Measurements from ENCODE around the gene IRX2. TPM values are rescaled to one million over a fixed set of nuclear protein-coding genes. Genes with fewer than 3 reads are reported as not detected.

IRX2 gene
- total and polyA plus RNA-seq, 8 donors: 7.0 to 143 (median 8.6) TPM; not detected in 1

- WGBS, 5 donors: 84 to 94% (median 91%) methylated on average over 7 to 16 of the region's 16 CpGs
- intact Hi-C loops (cut with DNase I; ENCODE audit: low total_unique reads): no loop called here
- no peak for DNase-seq
These were observed 46.5 kb downstream of the IRX2 start for GRCh38 chr5:2704806-2705645.

DNA sequence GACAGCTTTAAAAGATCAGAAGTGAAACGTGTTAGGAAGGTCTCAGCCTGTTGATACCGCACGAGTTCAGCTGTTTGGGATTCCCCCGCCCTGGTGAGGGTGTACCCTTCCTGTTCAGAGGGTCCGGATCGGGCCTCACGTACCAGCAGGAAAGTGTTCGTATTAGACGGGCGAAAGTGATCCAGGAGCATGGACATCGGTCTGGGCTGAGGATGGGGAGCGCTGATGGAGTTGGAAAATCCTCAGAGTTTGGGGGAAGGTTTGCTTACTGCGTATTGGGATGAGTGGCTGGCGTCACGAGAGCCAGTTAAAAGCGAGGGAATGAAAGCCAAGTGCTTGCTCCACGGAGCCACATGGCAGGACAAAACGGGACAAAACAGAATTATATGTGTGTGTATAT lies 47.4 kb downstream of the IRX2 start:
- DNase-seq: no peak
- no peaks in the 10 kb centered on the region for H3K9me3 ChIP-seq
- no peaks in the 10 kb centered on the region for H3K4me1 ChIP-seq
- TF ChIP-seq POLR2AphosphoS5 (IDR thresholded peaks at IDR 0.05): no peak
- no peak for TF ChIP-seq EP300 (IDR thresholded peaks at IDR 0.05)
- no peak for TF ChIP-seq CTCF (IDR thresholded peaks at IDR 0.05)
- TF ChIP-seq POLR2A (IDR thresholded peaks at IDR 0.05): no peak
- intact Hi-C loops (cut with DNase I; ENCODE audit: low total_unique reads): no loop called here
- H3K27ac ChIP-seq: no peak overlapping the region
- H3K27me3 ChIP-seq: peaks cover 0 to 7% (median 0%) of the 10 kb centered on the region in 3 donors
- WGBS, 5 donors: 86 to 90% (median 88%) methylated on average over 18 of the region's 18 CpGs
- H3K36me3 ChIP-seq: no peaks in the 10 kb centered on the region
- no peak overlapping the region for H3K4me3 ChIP-seq

More at GRCh38 chr5:2704806-2705645, 46.5 kb downstream of the IRX2 start:
- Histone ChIP-seq H3K9me3 (no peaks in the 10 kb centered on the region), H3K27ac (no peak overlapping the region), H3K27me3 (no peaks in the 10 kb centered on the region), H3K36me3 (no peaks in the 10 kb centered on the region), H3K4me1 (no peaks in the 10 kb centered on the region), H3K4me3 (no peak overlapping the region)
- no peak for TF ChIP-seq EP300 (IDR thresholded peaks at IDR 0.05)
- TF ChIP-seq POLR2A (IDR thresholded peaks at IDR 0.05): no peak
- no peak for TF ChIP-seq CTCF (IDR thresholded peaks at IDR 0.05)
- TF ChIP-seq POLR2AphosphoS5 (IDR thresholded peaks at IDR 0.05): no peak

GRCh38 chr5:2703615-2704014 lies 47.9 kb downstream of the IRX2 start:
- 80 to 92% (median 86%) methylated on average over 12 of the region's 12 CpGs for WGBS, 5 donors
- intact Hi-C loops (cut with DNase I; ENCODE audit: low total_unique reads): no loop called here

GRCh38 chr5:2703041-2703440 lies 48.4 kb downstream of the IRX2 start:
- intact Hi-C loops (cut with DNase I; ENCODE audit: low total_unique reads): no loop called here
- 75 to 81% (median 76%) methylated on average over 8 to 13 of the region's 13 CpGs for WGBS, 5 donors
- Histone ChIP-seq H3K4me1 (no peaks in the 10 kb centered on the region), H3K36me3 (no peaks in the 10 kb centered on the region), H3K27me3 (peaks cover 0 to 7% (median 0%) of the 10 kb centered on the region in 3 donors), H3K9me3 (no peaks in the 10 kb centered on the region), H3K4me3 (no peak overlapping the region), H3K27ac (no peak overlapping the region)
- TF ChIP-seq EP300 (IDR thresholded peaks at IDR 0.05) (no peak), POLR2A (IDR thresholded peaks at IDR 0.05) (no peak), CTCF (IDR thresholded peaks at IDR 0.05) (no peak), POLR2AphosphoS5 (IDR thresholded peaks at IDR 0.05) (no peak)
- no peak for DNase-seq

More at GRCh38 chr5:2703615-2704014, 47.9 kb downstream of the IRX2 start:
- H3K27me3 ChIP-seq: peaks cover 0 to 7% (median 0%) of the 10 kb centered on the region in 3 donors
- no peak overlapping the region for H3K4me3 ChIP-seq
- no peaks in the 10 kb centered on the region for H3K4me1 ChIP-seq
- no peak for DNase-seq
- H3K36me3 ChIP-seq: no peaks in the 10 kb centered on the region
- no peak for TF ChIP-seq CTCF (IDR thresholded peaks at IDR 0.05)
- TF ChIP-seq POLR2A (IDR thresholded peaks at IDR 0.05): no peak
- TF ChIP-seq POLR2AphosphoS5 (IDR thresholded peaks at IDR 0.05): no peak
- no peak for TF ChIP-seq EP300 (IDR thresholded peaks at IDR 0.05)
- H3K27ac ChIP-seq: no peak overlapping the region
- no peaks in the 10 kb centered on the region for H3K9me3 ChIP-seq

All from stomach (tissue), 9 donors.